Breast epithelium (tissue), 3 donors: ENCODE results near the gene C12orf56.

ENCODE experiments used
- CTCF ChIP-seq, 3 donors: fragments of 450-650 bp; IDR thresholded peaks; one replicate each; pipeline ENCODE4 v1.5.1; 2016 to 2017; ENCODE audit warnings: antibody characterized with exemption in 3 of 3, mild to moderate bottlenecking in 3 of 3, moderate library complexity in 3 of 3
- POLR2A ChIP-seq: fragments of 450-650 bp; IDR thresholded peaks from one replicate; pipeline ENCODE4 v1.6.1; 2016; ENCODE audit warnings: antibody characterized with exemption, mild to moderate bottlenecking, moderate library complexity

- TF ChIP-seq CTCF (IDR thresholded peaks at IDR 0.05) (no peak), POLR2A (no peak)
These were observed 27.7 kb downstream of the C12orf56 start for GRCh38 chr12:64362721-64363305.
